ENCODE data around the gene GNGT1.

- no peak for TF ChIP-seq CTCF (IDR thresholded peaks at IDR 0.05)
- no peak for TF ChIP-seq EZH2 (IDR thresholded peaks at IDR 0.05)
- TF ChIP-seq EZH2phosphoT487 (IDR thresholded peaks at IDR 0.05): no peak
Measured at GRCh38 chr7:93948106-93948505, 41.7 kb downstream of the GNGT1 start.

All from neural progenitor cell (in vitro differentiated cells).